Hematopoietic multipotent progenitor cell treated with erythropoietin and hydrocortisone succinate and interleukin-3 and kit ligand, for 6 days (in vitro differentiated cells): Measurements from ENCODE around the gene KCNQ5.
"Not testable (repeated sequence)": the region's sequence is repeated elsewhere in the genome, so short reads cannot be mapped to it uniquely, and the experiment has no call there.

Experiments used
- DNase-seq: peaks from one replicate; pipeline ENCODE4 v3.0.0-alpha.2; 2015

The KCNQ5 gene

GRCh38 chr6:72963946-72964345, 342.1 kb downstream of the KCNQ5 start:
- no peak for DNase-seq

- DNase-seq: peak; percentile 43
These were observed 344.9 kb downstream of the KCNQ5 start for GRCh38 chr6:72966628-72967280.

GRCh38 chr6:72967329-72967728, 345.5 kb downstream of the KCNQ5 start:
- no peak for DNase-seq

GRCh38 chr6:72968704-72969103, 346.8 kb downstream of the KCNQ5 start:
- DNase-seq: no peak

GRCh38 chr6:72969666-72970065, 347.8 kb downstream of the KCNQ5 start:
- DNase-seq: no peak

- DNase-seq: no peak
These were observed 350.7 kb downstream of the KCNQ5 start for GRCh38 chr6:72972579-72972978.

- DNase-seq: no peak
These were observed 352.4 kb downstream of the KCNQ5 start for GRCh38 chr6:72974276-72974675.

GRCh38 chr6:72975352-72975752, 353.5 kb downstream of the KCNQ5 start:
- no peak for DNase-seq

- DNase-seq: no peak
These were observed 354.6 kb downstream of the KCNQ5 start for GRCh38 chr6:72976484-72976883.

- no peak for DNase-seq
These were observed 355.2 kb downstream of the KCNQ5 start for GRCh38 chr6:72977114-72977513.

GRCh38 chr6:72978808-72979207, 356.9 kb downstream of the KCNQ5 start:
- not testable (repeated sequence) for DNase-seq

GRCh38 chr6:72984189-72984831, 362.4 kb downstream of the KCNQ5 start:
- not testable (repeated sequence) for DNase-seq

GRCh38 chr6:72984981-72985665, 363.3 kb downstream of the KCNQ5 start:
- no peak for DNase-seq

GRCh38 chr6:72987301-72987700, 365.4 kb downstream of the KCNQ5 start:
- no peak for DNase-seq

GRCh38 chr6:72999995-73000394, 378.1 kb downstream of the KCNQ5 start:
- DNase-seq: no peak

GRCh38 chr6:73000460-73000859, 378.6 kb downstream of the KCNQ5 start:
- no peak for DNase-seq

- no peak for DNase-seq
These were observed 380.7 kb downstream of the KCNQ5 start for GRCh38 chr6:73002588-73002987.

GRCh38 chr6:73003302-73003701, 381.4 kb downstream of the KCNQ5 start:
- no peak for DNase-seq

GRCh38 chr6:73004231-73004630, 382.4 kb downstream of the KCNQ5 start:
- no peak for DNase-seq

- DNase-seq: no peak
These were observed 383.0 kb downstream of the KCNQ5 start for GRCh38 chr6:73004861-73005260.

GRCh38 chr6:73006146-73006545, 384.3 kb downstream of the KCNQ5 start:
- no peak for DNase-seq

GRCh38 chr6:73011945-73012344, 390.1 kb downstream of the KCNQ5 start:
- peak; percentile 5 for DNase-seq

- DNase-seq: no peak
These were observed 395.6 kb downstream of the KCNQ5 start for GRCh38 chr6:73017476-73017875.

- DNase-seq: no peak
These were observed 402.7 kb downstream of the KCNQ5 start for GRCh38 chr6:73024598-73024997.
